CD4-positive, alpha-beta T cell (primary cell): Measurements from ENCODE around the gene STK32C. TPM values are rescaled to one million over a fixed set of nuclear protein-coding genes. Genes with fewer than 3 reads are reported as not detected.
"Not testable (repeated sequence)": the region's sequence is repeated elsewhere in the genome, so short reads cannot be mapped to it uniquely, and the experiment has no call there.

Experiments
- ATAC-seq: fragments of 200-7000 bp; cut with Tn5 transposase; one replicate; pipeline ENCODE4 v1.10.0; 2022; ENCODE audit warnings: mild to moderate bottlenecking; ENCODE audit not compliant: poor library complexity
- CTCF ChIA-PET: fragments of 350-600 bp; sonication (Branson Sonifier 250); formaldehyde crosslinking; loops from one replicate; lab custom pipeline; 2021; ENCODE audit warnings: antibody characterized with exemption, inconsistent platforms; lab: Charles Lee
- POLR2A ChIA-PET: fragments of 350-600 bp; sonication (Branson Sonifier 250); formaldehyde crosslinking; loops from one replicate; lab custom pipeline; 2021; ENCODE audit warnings: antibody characterized with exemption, inconsistent platforms; lab: Charles Lee
- DNase-seq, 14 experiments: peaks; one replicate each; pipeline ENCODE4 v3.0.0-alpha.2; 2013 to 2020; ENCODE audit warnings: mixed read lengths in 2 of 14
- H3K27ac ChIP-seq, 2 donors: one replicate each; pipeline versions ENCODE4 v1.5.1 to v1.7.0; 2013; ENCODE audit warnings: low read length in 2 of 2, low read depth in 1 of 2, mild to moderate bottlenecking in 1 of 2
- H3K27me3 ChIP-seq, 2 experiments: 1 replicate in 1 of 2; 2 replicates in 1 of 2; pipeline versions ENCODE4 v1.6.1 to v1.7.0; 2013; ENCODE audit warnings: low read length in 2 of 2, control low read depth in 1 of 2, mild to moderate bottlenecking in 1 of 2, moderate library complexity in 1 of 2; ENCODE audit not compliant: insufficient read depth in 2 of 2, control insufficient read depth in 1 of 2
- H3K36me3 ChIP-seq: one replicate; pipeline ENCODE4 v1.6.1; 2013; ENCODE audit warnings: low read length, control low read depth; ENCODE audit not compliant: insufficient read depth
- H3K4me1 ChIP-seq: one replicate; pipeline ENCODE4 v1.6.1; 2013; ENCODE audit warnings: low read length, control low read depth; ENCODE audit not compliant: insufficient read depth
- H3K4me3 ChIP-seq: one replicate; pipeline ENCODE4 v1.5.1; 2013; ENCODE audit warnings: mild to moderate bottlenecking, low read length, moderate library complexity
- H3K9me3 ChIP-seq, 2 experiments: 1 replicate in 1 of 2; 2 replicates in 1 of 2; pipeline versions ENCODE4 v1.6.1 to v1.7.0; 2013; ENCODE audit warnings: low read length in 2 of 2, mild to moderate bottlenecking in 2 of 2, control low read depth in 1 of 2, moderate library complexity in 1 of 2; ENCODE audit not compliant: control insufficient read depth in 1 of 2, insufficient read depth in 1 of 2
- H3K27ac Mint-ChIP-seq: one replicate; pipeline ENCODE4 v1.8.0; 2020; ENCODE audit warnings: mixed read lengths
- H3K27me3 Mint-ChIP-seq: one replicate; pipeline ENCODE4 v1.8.0; 2021; ENCODE audit warnings: mixed read lengths
- H3K36me3 Mint-ChIP-seq: one replicate; pipeline ENCODE4 v1.8.0; 2021; ENCODE audit warnings: low read depth, mixed read lengths
- H3K4me1 Mint-ChIP-seq: one replicate; pipeline ENCODE4 v1.8.0; 2021; ENCODE audit warnings: low read depth, mixed read lengths
- H3K4me3 Mint-ChIP-seq: one replicate; pipeline ENCODE4 v1.8.0; 2020; ENCODE audit warnings: mild to moderate bottlenecking, mixed read lengths
- H3K9me3 Mint-ChIP-seq: one replicate; pipeline ENCODE4 v1.8.0; 2020; ENCODE audit warnings: mixed read lengths
- CTCF ChIP-seq: fragments of 200-600 bp; IDR thresholded peaks from one replicate; pipeline ENCODE4 v1.8.0; 2022; ENCODE audit warnings: antibody characterized with exemption, mild to moderate bottlenecking
- intact Hi-C, 2 experiments: fragments of 100-400 bp; cut with DNase I in 1 of 2; cut with micrococcal nuclease in 1 of 2; formaldehyde crosslinking; loops; one replicate each; pipeline versions ENCODE4 v1.15.1 to v1.9.0; 2023 to 2025; cut with DNase I, micrococcal nuclease
- total RNA-seq, 174 experiments: library from RNA in 2 of 174; stranded (reverse) in 2 of 174; gene quantifications; one replicate each; pipeline ENCODE4 v1.2.3 and lab custom pipeline; 2021 to 2026

Gene STK32C
- total RNA-seq, 2 experiments from 2014 or later: 4.9 to 5.2 TPM

DNA sequence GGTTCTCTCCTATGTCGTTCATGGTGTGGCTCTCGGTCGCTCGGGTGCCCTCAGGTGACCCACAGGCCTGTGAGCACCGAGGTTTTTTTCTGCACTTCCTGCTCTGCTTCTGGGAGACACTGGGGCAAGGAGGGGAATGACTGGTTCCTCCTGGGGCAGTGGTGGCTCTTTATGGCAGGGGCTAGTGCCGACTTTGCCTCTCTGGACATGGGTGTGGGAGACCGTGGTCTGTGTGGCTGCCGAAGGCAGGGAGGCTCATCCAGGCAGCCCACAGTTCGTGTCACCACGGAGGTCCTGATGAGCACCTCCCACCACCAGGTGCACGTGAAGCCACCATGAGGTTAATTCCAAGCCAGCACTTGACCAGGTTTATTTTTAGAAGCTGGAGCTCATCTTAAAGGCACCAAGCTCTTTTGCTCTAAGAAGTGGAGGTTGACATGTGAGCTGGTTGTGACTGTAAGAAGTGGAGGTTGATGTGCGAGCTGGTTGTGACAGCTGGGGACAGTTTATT lies 145.7 kb downstream of the STK32C start:
- ATAC-seq: peak; percentile 50

DNA sequence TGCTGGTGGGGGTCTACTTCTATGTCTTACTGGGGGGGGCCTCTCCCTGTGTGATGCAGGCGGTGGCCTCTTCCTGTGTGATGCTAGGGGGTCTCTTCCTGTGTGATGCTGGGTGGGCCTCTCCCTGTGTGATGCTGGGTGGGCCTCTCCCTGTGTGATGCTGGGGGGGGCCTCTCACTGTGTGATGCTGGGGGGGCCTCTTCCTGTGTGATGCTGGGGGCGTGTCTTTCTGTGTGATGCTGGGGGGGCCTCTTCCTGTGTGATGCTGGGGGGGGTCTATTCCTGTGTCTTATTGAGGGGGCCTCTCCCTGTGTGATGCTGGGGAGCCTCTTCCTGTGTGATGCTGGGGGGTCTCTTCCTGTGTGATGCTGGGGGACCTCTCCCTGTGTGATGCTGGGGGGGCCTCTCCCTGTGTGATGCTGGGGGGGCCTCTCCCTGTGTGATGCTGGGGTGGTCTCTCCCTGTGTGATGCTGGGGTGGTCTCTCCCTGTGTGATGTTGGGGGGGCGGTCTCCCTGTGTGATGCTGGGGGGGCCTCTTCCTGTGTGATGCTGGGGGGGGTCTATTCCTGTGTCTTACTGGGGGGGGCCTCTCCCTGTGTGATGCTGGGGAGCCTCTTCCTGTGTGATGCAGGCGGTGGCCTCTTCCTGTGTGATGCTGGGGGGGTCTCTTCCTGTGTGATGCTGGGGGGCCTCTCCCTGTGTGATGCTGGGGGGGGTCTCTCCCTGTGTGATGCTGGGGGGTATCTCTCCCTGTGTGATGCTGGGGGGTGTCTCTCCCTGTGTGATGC lies 146.7 kb downstream of the STK32C start:
- H3K4me3 Mint-ChIP-seq, H3K27me3 ChIP-seq, H3K4me3 ChIP-seq, H3K27me3 Mint-ChIP-seq, ATAC-seq, H3K36me3 ChIP-seq, H3K9me3 Mint-ChIP-seq, POLR2A ChIA-PET, intact Hi-C loops, H3K36me3 Mint-ChIP-seq, CTCF ChIA-PET: not testable (repeated sequence)
- peak overlapping the region in 1 of 2 donors; percentile 92 for H3K27ac ChIP-seq
- H3K27ac Mint-ChIP-seq: peak overlapping the region; percentile 73
- H3K4me1 ChIP-seq: peaks cover 40% of the 10 kb centered on the region
- DNase-seq: peak in 6 of 14 experiments; percentile 19 to 81 (median 70)
- H3K4me1 Mint-ChIP-seq: peaks cover 38% of the 10 kb centered on the region
- peaks cover 0 to 16% of the 10 kb centered on the region in 2 experiments for H3K9me3 ChIP-seq

More for the DNA sequence above, 145.7 kb downstream of the STK32C start:
- Mint-ChIP-seq H3K4me1 (peaks cover 38% of the 10 kb centered on the region), H3K9me3 (no peaks in the 10 kb centered on the region), H3K27ac (peak overlapping the region; percentile 94), H3K36me3 (no peaks in the 10 kb centered on the region), H3K4me3 (peak overlapping the region; percentile 77), H3K27me3 (no peaks in the 10 kb centered on the region)
- H3K4me3 ChIP-seq: no peak overlapping the region
- intact Hi-C loops: no loop called here
- peaks cover 0 to 15% of the 10 kb centered on the region in 2 experiments for H3K9me3 ChIP-seq
- H3K4me1 ChIP-seq: peaks cover 40% of the 10 kb centered on the region
- peak overlapping the region; percentile 64 to 92 for H3K27ac ChIP-seq
- H3K27me3 ChIP-seq: no peaks in the 10 kb centered on the region
- ChIA-PET POLR2A (interaction anchor here (1.1 kb wide), 1 partner anchor 14 kb away, joined by 3 read pairs; no protein-coding TSS in a partner anchor), CTCF (interaction anchor here (1.2 kb wide), 1 partner anchor 19 kb away, joined by 3 read pairs; no protein-coding TSS in a partner anchor)
- TF ChIP-seq CTCF: no peak
- no peaks in the 10 kb centered on the region for H3K36me3 ChIP-seq
- peak in 6 of 14 experiments; percentile 17 to 66 (median 44) for DNase-seq

- H3K36me3 Mint-ChIP-seq, H3K27me3 ChIP-seq, H3K9me3 Mint-ChIP-seq, H3K4me3 ChIP-seq, CTCF ChIA-PET, H3K27me3 Mint-ChIP-seq, H3K4me3 Mint-ChIP-seq, POLR2A ChIA-PET, intact Hi-C loops, H3K36me3 ChIP-seq, ATAC-seq: not testable (repeated sequence)
- Mint-ChIP-seq H3K27ac (peak overlapping the region; percentile 88), H3K4me1 (peaks cover 38% of the 10 kb centered on the region)
- peak overlapping the region in 1 of 2 donors; percentile 96 for H3K27ac ChIP-seq
- peaks cover 0 to 24% of the 10 kb centered on the region in 2 experiments for H3K9me3 ChIP-seq
- H3K4me1 ChIP-seq: peaks cover 40% of the 10 kb centered on the region
- DNase-seq: peak in 1 of 14 experiments; percentile 56
Observed at GRCh38 chr10:132160231-132160630, 147.5 kb downstream of the STK32C start.

DNA sequence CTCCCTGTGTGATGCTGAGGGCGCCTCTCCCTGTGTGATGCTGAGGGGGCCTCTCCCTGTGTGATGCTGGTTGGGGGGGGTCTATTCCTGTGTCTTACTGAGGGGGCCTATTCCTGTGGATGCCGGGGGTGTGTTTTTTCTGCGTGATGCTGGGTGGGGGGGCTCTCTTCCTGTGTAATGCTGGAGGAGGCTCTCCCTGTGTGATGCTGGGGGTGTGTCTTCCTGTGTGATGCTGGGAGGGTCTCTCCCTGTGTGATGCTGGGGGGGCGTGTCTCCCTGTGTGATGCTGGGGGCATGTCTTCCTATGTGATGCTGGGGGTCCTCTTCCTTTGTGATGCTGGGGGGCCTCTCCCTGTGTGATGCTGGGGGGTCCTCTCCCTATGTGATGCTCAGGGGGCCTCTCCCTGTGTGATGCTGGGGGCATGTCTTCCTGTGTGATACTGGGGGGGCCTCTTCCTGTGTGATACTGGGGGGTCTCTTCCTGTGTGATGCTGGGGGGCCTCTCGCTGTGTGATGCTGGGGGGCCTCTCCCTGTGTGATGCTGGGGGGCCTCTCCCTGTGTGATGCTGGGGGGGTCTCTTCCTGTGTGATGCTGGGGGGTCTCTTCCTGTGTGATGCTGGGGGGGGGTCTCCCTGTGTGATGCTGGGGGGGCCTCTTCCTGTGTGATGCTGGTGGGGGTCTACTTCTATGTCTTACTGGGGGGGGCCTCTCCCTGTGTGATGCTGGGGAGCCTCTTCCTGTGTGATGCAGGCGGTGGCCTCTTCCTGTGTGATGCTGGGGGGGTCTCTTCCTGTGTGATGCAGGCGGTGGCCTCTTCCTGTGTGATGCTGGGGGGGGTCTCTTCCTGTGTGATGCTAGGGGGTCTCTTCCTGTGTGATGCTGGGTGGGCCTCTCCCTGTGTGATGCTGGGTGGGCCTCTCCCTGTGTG lies 148.2 kb downstream of the STK32C start:
- H3K27me3 Mint-ChIP-seq, H3K4me3 Mint-ChIP-seq, H3K36me3 ChIP-seq, POLR2A ChIA-PET, CTCF ChIA-PET, H3K27me3 ChIP-seq, H3K36me3 Mint-ChIP-seq, H3K4me3 ChIP-seq, H3K9me3 Mint-ChIP-seq: not testable (repeated sequence)
- DNase-seq: peak in 7 of 14 experiments; percentile 25 to 86 (median 71)
- ATAC-seq: peak; percentile 45
- intact Hi-C loops: loop anchor here in 1 of 2 experiments (5.0 to 10.0 kb wide), 3 partner anchors 173 to 295 kb away; partner anchors contain the start of gene LRRC27
- Histone ChIP-seq H3K27ac (peak overlapping the region; percentile 89 to 96), H3K4me1 (peaks cover 40% of the 10 kb centered on the region), H3K9me3 (peaks cover 0 to 27% of the 10 kb centered on the region in 2 experiments)
- Mint-ChIP-seq H3K27ac (peak overlapping the region; percentile 88), H3K4me1 (peaks cover 36% of the 10 kb centered on the region)
